Activated CD4-positive, alpha-beta T cell treated with anti-CD3 and anti-CD28 coated beads for 48 hours (primary cell): Measurements from ENCODE around the gene CRIP2.
A peak's percentile ranks its signal among the peaks of the same experiment; 100 is the strongest.

ENCODE experiments used
- DNase-seq: peaks from one replicate; pipeline ENCODE4 v3.0.0-alpha.2; 2020

Gene CRIP2

GRCh38 chr14:105489542-105490266 lies 15.1 kb downstream of the CRIP2 start:
- DNase-seq = peak; percentile 91

GRCh38 chr14:105490267-105490571 lies 15.6 kb downstream of the CRIP2 start:
- DNase-seq = no peak

DNA sequence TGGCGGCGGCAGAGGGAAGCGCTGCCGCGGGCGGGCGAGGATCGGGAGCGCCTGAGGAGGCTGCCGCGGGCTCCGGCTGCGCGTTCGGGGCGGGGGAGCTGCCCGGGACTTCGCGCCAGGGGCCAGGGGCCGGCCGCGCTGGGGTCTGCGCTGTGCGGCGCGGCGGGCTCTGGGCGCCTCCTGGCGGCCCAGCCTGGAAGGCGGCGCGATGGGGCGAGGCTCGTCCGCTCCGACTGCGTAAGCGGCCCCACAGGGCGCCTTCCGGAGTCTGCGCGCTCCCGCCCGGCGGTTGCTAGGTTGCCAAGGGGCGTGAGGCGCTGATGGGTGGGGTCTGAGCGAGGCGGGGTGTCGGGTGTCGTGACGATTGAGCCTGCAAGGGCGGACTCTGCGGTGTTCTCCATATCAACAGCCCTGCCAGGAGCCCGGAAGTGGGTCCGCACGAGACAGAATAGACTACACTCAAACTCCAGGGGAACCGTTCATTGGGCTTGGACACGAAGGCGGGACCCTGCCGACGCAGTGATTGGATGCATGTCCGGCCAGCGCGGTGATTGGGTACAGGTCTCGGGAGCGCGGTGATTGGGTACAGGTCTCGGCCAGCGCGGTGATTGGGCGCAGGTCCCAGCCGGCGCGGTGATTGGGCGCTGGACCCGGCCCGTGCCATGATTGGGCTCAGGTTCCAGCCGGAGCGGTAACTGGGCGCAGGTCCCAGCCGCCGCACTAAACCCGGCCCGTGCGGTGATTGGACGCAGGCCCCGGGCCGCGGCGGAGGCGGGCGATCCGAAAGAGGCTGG lies 16.1 kb downstream of the CRIP2 start, which contains the start of gene TEDC1:
TSS of gene TEDC1 (plus strand) at position 675 of the 794 bp plus-strand sequence. CDS start 130 bp downstream, outside the sequence.
- DNase-seq = peak; percentile 99

DNA sequence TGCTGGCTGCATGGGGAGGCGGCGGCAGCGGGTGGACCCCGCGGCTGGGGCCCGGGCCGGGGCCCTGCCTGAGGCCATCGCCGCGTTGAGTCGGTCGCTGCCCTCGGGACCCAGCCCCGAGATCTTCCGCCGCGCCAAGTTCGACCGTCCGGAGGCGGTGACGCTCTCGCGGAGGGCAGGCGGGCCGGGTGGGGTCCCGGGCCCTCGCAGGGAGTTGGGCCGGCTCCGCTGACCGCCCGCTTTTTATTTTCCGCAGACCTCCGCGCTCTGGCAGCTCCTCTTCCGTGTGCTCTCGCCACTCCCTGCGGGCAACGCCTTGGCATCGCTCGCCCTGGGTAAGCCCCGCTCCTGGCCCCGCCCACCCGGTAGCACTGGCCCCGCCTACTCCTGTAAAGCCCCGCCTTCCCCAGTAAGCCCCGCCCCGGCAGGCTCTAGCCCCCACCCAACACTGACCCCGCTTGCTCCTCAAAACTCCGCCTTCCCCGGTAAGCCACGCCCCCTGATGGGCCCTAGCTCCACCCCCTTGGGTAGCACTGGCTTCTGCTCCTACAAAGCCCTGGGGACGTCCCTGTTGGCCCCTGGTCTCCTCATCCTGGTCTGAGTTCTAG lies 16.8 kb downstream of the CRIP2 start:
- peak; percentile 97 for DNase-seq

GRCh38 chr14:105492031-105492970 lies 17.7 kb downstream of the CRIP2 start:
- no peak for DNase-seq

GRCh38 chr14:105492971-105493871 lies 18.6 kb downstream of the CRIP2 start:
- no peak for DNase-seq

DNA sequence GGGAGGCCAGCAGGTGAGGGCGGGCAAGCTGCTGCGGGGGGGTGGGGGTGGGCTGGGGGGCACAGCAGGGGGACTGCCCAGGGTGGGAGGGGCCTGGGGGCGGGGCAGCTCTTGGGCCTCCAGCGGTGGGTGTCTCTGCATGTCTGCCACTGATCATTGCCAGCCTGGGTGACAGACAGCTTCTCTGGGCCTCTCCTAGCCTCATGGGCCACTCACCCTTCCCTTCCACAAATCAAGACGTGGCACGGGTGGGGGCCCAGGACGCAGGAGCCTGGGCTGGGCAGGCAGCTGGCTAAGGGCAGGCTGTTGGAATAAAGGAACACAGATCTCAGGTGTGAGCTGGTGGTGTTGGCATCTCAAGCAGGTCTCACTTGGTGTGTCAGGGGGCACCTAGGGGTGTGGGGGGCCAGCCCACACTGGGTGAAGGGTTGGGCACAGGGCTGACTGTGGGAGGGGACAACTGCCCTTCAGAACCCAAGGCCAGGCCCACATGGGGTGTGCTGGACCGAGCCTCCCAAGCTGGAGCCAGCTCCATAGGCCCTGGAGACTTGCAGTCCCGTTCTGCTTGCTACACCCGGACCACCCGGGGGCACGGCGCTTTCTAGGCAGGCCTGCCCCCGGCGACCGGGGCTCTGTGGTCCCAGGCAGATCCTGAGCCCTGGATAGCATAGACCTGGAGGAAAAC lies 19.4 kb downstream of the CRIP2 start:
- no peak for DNase-seq

DNA sequence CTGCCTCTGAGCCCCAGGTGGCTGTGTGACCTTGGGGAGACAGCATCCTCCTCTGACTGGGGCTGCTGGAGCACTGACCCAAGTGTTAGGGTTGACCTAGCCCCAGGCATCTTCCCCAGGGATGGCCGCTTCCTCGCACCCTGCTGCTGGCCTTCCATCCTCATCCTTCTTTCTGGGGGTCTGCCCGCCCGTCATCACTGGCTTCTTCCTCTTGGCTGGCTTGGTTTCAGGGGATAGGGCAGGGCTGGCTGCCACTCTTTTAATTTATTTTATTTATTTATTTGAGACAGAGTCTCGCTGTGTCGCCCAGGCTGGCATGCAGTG lies 19.9 kb downstream of the CRIP2 start:
- DNase-seq = no peak

- no peak for DNase-seq
Measured at GRCh38 chr14:105495101-105495989, 20.7 kb downstream of the CRIP2 start.

DNA sequence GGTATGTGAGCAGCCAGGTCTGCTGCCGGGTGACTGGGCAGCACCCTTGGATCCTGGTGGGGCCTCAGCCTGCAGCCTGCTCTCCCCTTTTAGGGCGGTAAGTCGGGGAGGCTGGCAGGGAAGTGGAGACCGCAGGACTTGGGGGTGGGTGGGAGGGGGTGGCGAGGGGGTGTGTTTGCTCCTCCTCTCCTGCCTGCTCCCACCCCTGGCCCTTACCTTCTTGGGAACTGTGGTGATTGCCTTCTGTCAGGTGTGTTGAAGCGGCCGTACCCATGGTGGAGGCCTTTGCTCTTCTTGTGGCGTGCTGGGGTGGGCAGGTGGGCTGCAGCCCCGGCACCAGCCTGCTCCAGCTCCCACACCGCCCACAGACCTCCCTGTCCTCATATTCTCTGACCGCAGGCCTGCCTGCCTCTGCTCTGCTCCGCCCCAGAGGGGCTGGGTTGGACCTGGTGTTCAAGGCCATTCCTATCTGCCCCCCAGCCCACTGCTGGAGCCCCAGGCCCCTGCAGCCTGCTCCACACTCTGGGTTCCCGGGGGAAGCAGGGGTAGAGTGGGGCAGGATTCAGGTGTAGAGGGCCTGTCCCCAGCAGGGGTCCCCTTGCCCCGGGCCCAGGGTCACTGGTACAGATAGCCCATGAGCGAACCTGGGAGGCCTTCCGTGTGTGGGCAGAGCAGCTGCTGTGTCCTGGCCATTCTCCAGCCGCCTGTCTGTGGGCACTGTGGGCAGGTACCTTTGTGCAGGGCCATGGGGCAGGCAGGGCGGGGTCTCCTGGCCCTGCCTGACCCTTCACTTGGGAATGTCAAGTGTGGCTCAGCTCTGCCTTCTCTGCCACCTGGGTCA lies 21.6 kb downstream of the CRIP2 start:
- DNase-seq = no peak

DNA sequence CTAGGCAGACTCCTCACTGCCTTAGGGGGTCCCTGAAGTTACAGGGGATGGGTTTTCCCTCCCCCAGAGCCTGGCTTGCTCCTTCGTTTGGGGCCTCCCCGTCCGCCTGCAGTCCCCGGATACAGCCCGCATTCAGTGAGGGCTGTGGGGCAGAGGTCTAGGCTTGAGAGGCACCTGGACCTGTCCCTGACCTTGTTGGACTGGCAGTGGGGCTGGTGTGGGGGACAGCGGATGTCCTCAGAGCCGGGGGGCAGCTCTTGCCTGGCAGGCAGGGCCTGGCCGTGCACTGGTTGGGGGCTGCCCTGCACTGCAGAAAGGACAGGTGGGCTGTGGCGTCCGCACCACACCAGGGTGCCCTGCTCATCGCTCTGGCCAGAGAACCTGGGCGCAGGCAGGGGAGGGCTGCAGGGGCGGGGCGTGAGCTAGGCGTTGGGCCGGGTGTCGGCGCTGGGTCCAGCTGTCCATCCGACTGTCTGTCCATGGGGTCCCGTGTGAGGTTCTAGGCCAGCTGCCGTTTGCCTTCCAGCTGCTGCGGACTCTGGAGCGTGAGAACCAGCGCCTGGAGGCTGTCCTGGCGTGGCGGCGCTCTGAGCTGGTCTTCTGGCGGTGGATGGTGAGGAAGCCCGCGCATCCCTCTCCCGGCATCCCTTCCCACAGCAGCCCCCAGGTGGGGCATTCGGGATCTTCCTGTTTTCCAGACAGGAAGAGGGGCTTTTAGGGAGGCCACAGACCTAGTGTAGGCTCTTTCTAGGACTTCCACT lies 22.4 kb downstream of the CRIP2 start:
- no peak for DNase-seq

GRCh38 chr14:105497671-105498429 lies 23.2 kb downstream of the CRIP2 start:
- no peak for DNase-seq

DNA sequence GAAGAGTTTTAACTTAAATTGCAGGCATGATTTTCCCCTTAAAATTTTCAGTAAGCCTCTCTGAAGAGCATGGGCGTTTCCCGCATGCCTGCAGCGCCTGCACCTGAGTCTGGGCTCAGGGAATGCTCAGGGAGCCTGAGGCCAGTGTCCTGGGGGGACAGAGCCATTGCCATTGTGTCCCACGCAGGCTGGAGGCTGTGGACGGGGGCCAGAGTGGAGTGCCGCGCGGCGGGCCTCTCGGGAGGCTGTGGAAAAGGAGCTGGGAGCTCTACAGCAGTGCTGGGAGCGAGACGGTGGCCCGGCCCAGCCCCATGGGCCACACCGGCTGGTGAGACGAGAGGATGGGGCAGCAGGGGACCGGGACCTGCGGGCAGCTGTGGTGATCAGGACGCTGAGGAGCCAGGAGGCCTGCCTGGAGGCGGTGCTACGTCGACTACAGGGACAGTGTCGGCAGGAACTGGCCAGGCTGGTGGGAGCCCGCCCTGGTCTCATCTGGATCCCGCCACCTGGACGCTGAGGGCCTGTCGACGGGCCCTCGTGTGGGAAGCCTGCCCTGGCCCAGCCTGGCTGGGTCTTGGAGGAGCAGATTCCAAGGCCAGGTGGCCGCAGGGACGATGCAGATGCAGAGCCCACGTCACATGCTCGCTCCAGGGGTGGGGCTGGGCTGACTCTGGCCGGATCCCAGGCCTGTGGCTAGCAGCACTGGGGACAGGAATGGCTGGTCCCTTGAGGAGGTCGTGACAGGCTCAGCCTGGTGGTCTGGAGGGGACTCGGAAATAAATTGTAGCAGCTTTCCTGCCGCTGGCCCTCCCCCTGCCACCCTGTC lies 24.0 kb downstream of the CRIP2 start:
- no peak for DNase-seq

DNA sequence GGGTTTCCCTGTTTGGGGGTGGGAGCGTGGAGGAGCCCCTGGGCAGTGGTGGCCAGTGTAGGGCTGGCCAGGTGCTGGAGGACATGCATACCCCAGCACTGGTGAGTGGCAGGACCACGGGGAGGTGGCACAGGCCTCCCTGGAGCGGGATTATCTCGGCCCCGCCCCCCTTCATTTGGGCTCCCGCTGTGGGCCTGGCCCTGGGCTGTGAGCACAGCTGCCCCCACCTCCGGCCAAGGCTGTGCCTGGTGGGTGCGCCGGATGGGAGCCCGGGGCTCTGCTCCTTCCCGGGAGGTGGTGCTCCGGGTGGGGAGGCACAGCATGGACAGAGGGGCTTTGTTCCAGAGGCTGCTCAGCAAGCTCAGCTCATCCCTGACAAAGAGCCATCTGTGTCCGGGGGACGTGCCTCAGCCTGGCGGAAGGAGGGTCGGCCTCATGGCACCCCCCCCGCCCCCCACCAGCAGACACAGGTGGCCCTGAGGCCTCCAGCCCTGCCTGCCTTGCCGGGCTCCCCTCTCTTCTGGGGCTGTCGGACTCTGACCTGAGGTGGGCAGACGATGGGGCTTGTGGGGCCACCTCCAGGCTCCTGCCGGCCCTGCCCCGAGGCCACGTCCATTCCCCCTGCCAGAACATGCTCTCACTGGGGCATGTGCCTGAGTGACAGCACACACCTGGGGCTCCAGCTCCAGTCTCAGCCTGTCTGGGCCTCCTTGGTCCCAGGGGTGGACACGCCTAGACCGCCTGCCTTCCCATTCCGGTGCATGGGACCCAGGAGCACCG lies 24.8 kb downstream of the CRIP2 start:
- no peak for DNase-seq

DNA sequence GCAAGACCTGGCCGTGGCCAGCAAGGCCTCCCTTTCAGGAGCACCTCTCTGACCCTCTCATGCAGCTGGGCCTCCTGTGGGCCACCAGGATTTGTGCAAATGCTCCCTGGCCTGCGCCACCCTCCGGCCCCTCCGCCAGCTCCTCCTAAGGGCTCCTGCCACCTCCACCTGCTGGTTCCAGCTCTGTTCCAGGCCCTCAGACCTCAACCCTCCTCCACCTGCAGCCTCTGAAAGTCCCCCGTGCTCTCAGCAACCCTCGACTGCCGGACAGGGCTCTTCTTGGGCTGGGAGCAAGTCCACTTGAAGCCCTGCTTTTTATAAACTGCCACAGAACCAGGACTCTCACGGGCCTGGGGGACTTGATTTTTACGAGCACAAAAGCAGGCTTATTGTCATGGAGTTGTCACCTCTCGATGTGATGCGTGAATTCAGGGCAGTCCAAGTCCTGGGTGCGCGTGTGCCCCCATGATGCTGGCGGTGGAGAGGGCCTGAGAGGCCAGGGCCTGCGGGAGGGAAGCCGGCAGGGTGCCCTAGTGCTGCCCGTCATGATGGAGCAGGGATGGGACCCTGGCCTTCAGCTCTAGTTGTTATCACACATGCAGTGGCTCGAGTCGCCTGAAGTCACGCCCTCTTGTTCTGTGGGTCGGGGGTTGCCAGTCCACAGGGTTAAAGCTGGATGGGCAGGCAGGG lies 25.6 kb downstream of the CRIP2 start:
- DNase-seq = no peak
